DOHH2 (cell line): ENCODE data around the gene PNPLA8.
A peak's percentile ranks its signal among the peaks of the same experiment; 100 is the strongest.

Experiments
- H3F3A ChIP-seq: fragments of 200-600 bp; sonication (generic), shearing (Covaris generic); 2 replicates; pipeline ENCODE4 v1.6.0; 2016; ENCODE audit warnings: antibody characterized with exemption, mild to moderate bottlenecking; ENCODE audit not compliant: control insufficient read depth, insufficient read depth
- H3K27ac ChIP-seq: fragments of 200-600 bp; sonication (generic); 2 replicates; pipeline ENCODE4 v1.5.1; 2014; ENCODE audit warnings: low read depth, mild to moderate bottlenecking, low read length, moderate library complexity
- H3K27me3 ChIP-seq: fragments of 200-600 bp; sonication (generic); 2 replicates; pipeline ENCODE4 v1.6.1; 2014; ENCODE audit warnings: mild to moderate bottlenecking, low read length, mixed read lengths; ENCODE audit not compliant: control insufficient read depth
- H3K36me3 ChIP-seq: fragments of 200-600 bp; sonication (generic); 2 replicates; pipeline ENCODE4 v1.6.1; 2014; ENCODE audit warnings: mild to moderate bottlenecking, low read length, moderate library complexity, mixed read lengths; ENCODE audit not compliant: control insufficient read depth
- H3K4me1 ChIP-seq: fragments of 200-600 bp; sonication (generic); 2 replicates; pipeline ENCODE4 v1.6.1; 2014; ENCODE audit warnings: mild to moderate bottlenecking, low read length, mixed read lengths; ENCODE audit not compliant: control insufficient read depth
- H3K4me2 ChIP-seq: fragments of 200-600 bp; sonication (generic); 2 replicates; pipeline ENCODE4 v1.6.0; 2014; ENCODE audit warnings: mild to moderate bottlenecking, low read length, moderate library complexity
- H3K4me3 ChIP-seq: fragments of 200-600 bp; sonication (generic); 2 replicates; pipeline ENCODE4 v1.5.1; 2014; ENCODE audit warnings: mild to moderate bottlenecking, low read length, mixed read lengths
- H3K79me2 ChIP-seq: fragments of 200-600 bp; sonication (generic); 2 replicates; pipeline ENCODE4 v1.6.1; 2014; ENCODE audit warnings: mild to moderate bottlenecking, low read length, mixed read lengths; ENCODE audit not compliant: control insufficient read depth
- H3K9me2 ChIP-seq: fragments of 200-600 bp; sonication (generic); replicated peaks from 2 replicates; pipeline ENCODE4 v1.6.1; 2014; ENCODE audit warnings: mild to moderate bottlenecking, low read length, mixed read lengths; ENCODE audit not compliant: control insufficient read depth
- H3K9me3 ChIP-seq: fragments of 200-600 bp; sonication (generic); 2 replicates; pipeline ENCODE4 v1.6.1; 2014; ENCODE audit warnings: antibody characterized with exemption, low read length, mixed read lengths; ENCODE audit not compliant: control insufficient read depth, insufficient read depth
- H4K20me1 ChIP-seq: fragments of 200-600 bp; sonication (generic); 2 replicates; pipeline ENCODE4 v1.6.0; 2014; ENCODE audit warnings: low read depth, mild to moderate bottlenecking, antibody characterized with exemption, low read length, moderate library complexity; ENCODE audit not compliant: control insufficient read depth, insufficient read depth
- CTCF ChIP-seq: fragments of 200-600 bp; sonication (generic); IDR thresholded peaks from one replicate; pipeline ENCODE4 v1.5.1; 2014; ENCODE audit warnings: antibody characterized with exemption, mild to moderate bottlenecking, low read depth, low read length; ENCODE audit not compliant: poor library complexity, severe bottlenecking
- EZH2phosphoT487 ChIP-seq: fragments of 200-600 bp; sonication (generic); IDR thresholded peaks from 2 replicates; pipeline ENCODE4 v1.6.1; 2017; ENCODE audit warnings: borderline replicate concordance, mild to moderate bottlenecking, antibody characterized with exemption, low read length, moderate library complexity, mixed read lengths

Gene PNPLA8

GRCh38 chr7:108455551-108455997, 70.4 kb downstream of the PNPLA8 start:
- H3K27me3 ChIP-seq, result peaks cover 78% of the 10 kb centered on the region
- peak overlapping the region; percentile 75 for H3K4me2 ChIP-seq
- no peak overlapping the region for H3K27ac ChIP-seq
- peak overlapping the region; percentile 63 for H3K4me3 ChIP-seq
- no peaks in the 10 kb centered on the region for H3K9me2 ChIP-seq
- H3K79me2 ChIP-seq, result no peaks in the 10 kb centered on the region
- peaks cover 17% of the 10 kb centered on the region for H3K4me1 ChIP-seq
- no peaks in the 10 kb centered on the region for H3K9me3 ChIP-seq
- H3K36me3 ChIP-seq, result no peaks in the 10 kb centered on the region
- 0 out of 2 replicates have a peak, but pooled peaks have one; percentile 29 for TF ChIP-seq EZH2phosphoT487
- no peak for TF ChIP-seq CTCF
- H4K20me1 ChIP-seq, result no peaks in the 10 kb centered on the region
- H3F3A ChIP-seq, result peaks cover 5% of the 10 kb centered on the region; the same call in 1 of the 2 replicates

- Histone ChIP-seq H3K27me3 (peaks cover 83% of the 10 kb centered on the region), H3K4me3 (peak overlapping the region; percentile 63), H3F3A (peaks cover 5% of the 10 kb centered on the region; the same call in 1 of the 2 replicates), H3K79me2 (no peaks in the 10 kb centered on the region), H3K27ac (no peak overlapping the region), H4K20me1 (no peaks in the 10 kb centered on the region), H3K9me3 (no peaks in the 10 kb centered on the region), H3K9me2 (no peaks in the 10 kb centered on the region), H3K36me3 (no peaks in the 10 kb centered on the region), H3K4me2 (peak overlapping the region; percentile 75), H3K4me1 (peaks cover 17% of the 10 kb centered on the region)
- TF ChIP-seq CTCF (peak; percentile 19), EZH2phosphoT487 (peak; percentile 26; the same call in 1 of the 2 replicates)
These were observed 71.0 kb downstream of the PNPLA8 start for GRCh38 chr7:108454674-108455550.

GRCh38 chr7:108454317-108454673, 71.6 kb downstream of the PNPLA8 start:
- Histone ChIP-seq H3K9me2 (no peaks in the 10 kb centered on the region), H3K79me2 (no peaks in the 10 kb centered on the region), H3K4me1 (peaks cover 17% of the 10 kb centered on the region), H3K4me3 (peak overlapping the region; percentile 63), H3F3A (peaks cover 5% of the 10 kb centered on the region; the same call in 1 of the 2 replicates), H3K27ac (no peak overlapping the region), H4K20me1 (no peaks in the 10 kb centered on the region), H3K27me3 (peaks cover 86% of the 10 kb centered on the region), H3K4me2 (peak overlapping the region; percentile 75), H3K9me3 (no peaks in the 10 kb centered on the region), H3K36me3 (no peaks in the 10 kb centered on the region)
- 0 out of 2 replicates have a peak, but pooled peaks have one; percentile 55 for TF ChIP-seq EZH2phosphoT487
- no peak for TF ChIP-seq CTCF
